ENCODE data around the gene ATXN7L3.

The ATXN7L3 gene

GRCh38 chr17:44187131-44187899 lies 12.4 kb downstream of the ATXN7L3 start:
- Histone ChIP-seq H3K9ac (ENCODE audit: low read length) (peak overlapping the region; percentile 81), H3K27ac (ENCODE audit: low read depth, low read length) (peak overlapping the region; percentile 83), H3K4me3 (ENCODE audit: insufficient read depth, low read length, poor library complexity, severe bottlenecking) (peak overlapping the region; percentile 99), H3K4me2 (ENCODE audit: low read depth, low read length, poor library complexity, severe bottlenecking) (peak overlapping the region; percentile 95), H3K9me3 (ENCODE audit: insufficient read depth, low read length) (no peaks in the 10 kb centered on the region), H4K20me1 (ENCODE audit: low read depth, low read length) (peaks cover 4% of the 10 kb centered on the region; the same call in 1 of the 2 replicates), H2AFZ (ENCODE audit: low read depth, low read length, severe bottlenecking) (peak overlapping the region; percentile 81), H3K79me2 (ENCODE audit: insufficient read depth, low read length) (peaks cover 53% of the 10 kb centered on the region), H3K9me2 (replicated peaks; ENCODE audit: insufficient read depth, low read length) (no peaks in the 10 kb centered on the region), H3F3A (ENCODE audit: insufficient read depth) (peaks cover 6% of the 10 kb centered on the region; the same call in 1 of the 2 replicates), H3K27me3 (ENCODE audit: low read length) (no peaks in the 10 kb centered on the region), H3K36me3 (ENCODE audit: low read length) (no peaks in the 10 kb centered on the region)
- TF ChIP-seq CTCF (IDR thresholded peaks at IDR 0.05; ENCODE audit: insufficient read depth, low read length, poor library complexity, severe bottlenecking): no peak
- no peak for TF ChIP-seq EZH2phosphoT487 (conservative IDR thresholded peaks at IDR 0.05; ENCODE audit: low read length)

GRCh38 chr17:44186307-44187130 lies 13.2 kb downstream of the ATXN7L3 start, which contains the start of gene TMUB2:
TMUB2 (plus strand) TSS chr17:44186972; CDS start chr17:44187709, 737 bp downstream.
- Histone ChIP-seq H2AFZ (ENCODE audit: low read depth, low read length, severe bottlenecking) (peak within 1 kb of the TSS; percentile 81), H3K9me2 (replicated peaks; ENCODE audit: insufficient read depth, low read length) (no peaks in the 10 kb centered on the region), H3K9me3 (ENCODE audit: insufficient read depth, low read length) (no peaks in the 10 kb centered on the region), H3K36me3 (ENCODE audit: low read length) (0 out of 2 replicates have a peak, but pooled peaks cover 2% of the 10 kb centered on the region), H3K27me3 (ENCODE audit: low read length) (no peaks in the 10 kb centered on the region), H3K27ac (ENCODE audit: low read depth, low read length) (peak within 1 kb of the TSS; percentile 83), H3K4me2 (ENCODE audit: low read depth, low read length, poor library complexity, severe bottlenecking) (peak within 1 kb of the TSS; percentile 99), H3K4me3 (ENCODE audit: insufficient read depth, low read length, poor library complexity, severe bottlenecking) (peak within 1 kb of the TSS; percentile 100), H4K20me1 (ENCODE audit: low read depth, low read length) (peaks cover 4% of the 10 kb centered on the region; the same call in 1 of the 2 replicates), H3K79me2 (ENCODE audit: insufficient read depth, low read length) (peaks cover 61% of the 10 kb centered on the region), H3F3A (ENCODE audit: insufficient read depth) (0 out of 2 replicates have a peak, but pooled peaks cover 3% of the 10 kb centered on the region), H3K9ac (ENCODE audit: low read length) (peak within 1 kb of the TSS; percentile 81)
- TF ChIP-seq EZH2phosphoT487 (conservative IDR thresholded peaks at IDR 0.05; ENCODE audit: low read length): no peak

GRCh38 chr17:44184212-44184810 lies 15.4 kb downstream of the ATXN7L3 start:
- Histone ChIP-seq H2AFZ (ENCODE audit: low read depth, low read length, severe bottlenecking) (no peak overlapping the region), H3K4me2 (ENCODE audit: low read depth, low read length, poor library complexity, severe bottlenecking) (peak overlapping the region; percentile 99), H3K36me3 (ENCODE audit: low read length) (0 out of 2 replicates have a peak, but pooled peaks cover 2% of the 10 kb centered on the region), H3K79me2 (ENCODE audit: insufficient read depth, low read length) (peaks cover 62% of the 10 kb centered on the region), H3K27me3 (ENCODE audit: low read length) (no peaks in the 10 kb centered on the region), H3F3A (ENCODE audit: insufficient read depth) (0 out of 2 replicates have a peak, but pooled peaks cover 3% of the 10 kb centered on the region), H4K20me1 (ENCODE audit: low read depth, low read length) (peaks cover 4% of the 10 kb centered on the region; the same call in 1 of the 2 replicates), H3K27ac (ENCODE audit: low read depth, low read length) (no peak overlapping the region), H3K9me2 (replicated peaks; ENCODE audit: insufficient read depth, low read length) (no peaks in the 10 kb centered on the region), H3K9ac (ENCODE audit: low read length) (no peak overlapping the region), H3K9me3 (ENCODE audit: insufficient read depth, low read length) (no peaks in the 10 kb centered on the region), H3K4me3 (ENCODE audit: insufficient read depth, low read length, poor library complexity, severe bottlenecking) (no peak overlapping the region)
- no peak for TF ChIP-seq EZH2phosphoT487 (conservative IDR thresholded peaks at IDR 0.05; ENCODE audit: low read length)
- no peak for TF ChIP-seq CTCF (IDR thresholded peaks at IDR 0.05; ENCODE audit: insufficient read depth, low read length, poor library complexity, severe bottlenecking)
